ENCODE data around the gene TNFRSF8. TPM values are rescaled to one million over a fixed set of nuclear protein-coding genes. Genes with fewer than 3 reads are reported as not detected.

The TNFRSF8 gene
- total RNA-seq, 1 experiment from 2014 or later = 2.9 TPM

- Histone ChIP-seq H3K27me3 (ENCODE audit: insufficient read depth, low read length) (no peaks in the 10 kb centered on the region), H2BK12ac (ENCODE audit: insufficient read length, low read depth, low read length) (no peak overlapping the region), H3K79me2 (ENCODE audit: insufficient read depth, low read length) (no peaks in the 10 kb centered on the region), H3K4ac (ENCODE audit: low read depth, low read length) (no peak overlapping the region), H4K8ac (replicated peaks; ENCODE audit: insufficient read length, low read depth, low read length) (no peak overlapping the region), H2AFZ (ENCODE audit: low read length) (no peak overlapping the region), H2BK5ac (ENCODE audit: insufficient read length, low read length) (no peak overlapping the region), H4K5ac (ENCODE audit: insufficient read length, low read depth, low read length) (no peak overlapping the region), H3K9me3 (ENCODE audit: control insufficient read depth, low read depth, low read length) (no peaks in the 10 kb centered on the region), H4K20me1 (ENCODE audit: control insufficient read depth, insufficient read depth, insufficient read length) (no peaks in the 10 kb centered on the region), H3T11ph (ENCODE audit: low read length) (no peak overlapping the region), H2BK20ac (ENCODE audit: low read depth, low read length, poor library complexity, severe bottlenecking) (no peak overlapping the region), H2BK120ac (ENCODE audit: low read depth, low read length, poor library complexity, severe bottlenecking) (no peak overlapping the region), H3K14ac (ENCODE audit: insufficient read depth, low read length) (no peak overlapping the region), H4K91ac (ENCODE audit: insufficient read length, low read depth, low read length) (no peak overlapping the region), H3K23ac (ENCODE audit: insufficient read length, low read depth, low read length) (no peak overlapping the region), H3K79me1 (ENCODE audit: insufficient read depth, low read depth, low read length, poor library complexity, severe bottlenecking) (no peaks in the 10 kb centered on the region), H3K18ac (ENCODE audit: insufficient read length, low read depth, low read length) (no peak overlapping the region), H3K9ac (ENCODE audit: extremely low read depth, insufficient read length, low read length) (no peak overlapping the region), H3K23me2 (ENCODE audit: insufficient read length, low read depth, low read length, poor library complexity, severe bottlenecking) (no peaks in the 10 kb centered on the region), H3K27ac (ENCODE audit: insufficient read length, low read depth, low read length) (no peak overlapping the region), H3K4me1 (ENCODE audit: insufficient read depth, low read length) (no peaks in the 10 kb centered on the region; the same call in 1 of the 2 replicates), H2BK15ac (ENCODE audit: low read depth, low read length) (no peak overlapping the region), H2AK5ac (ENCODE audit: insufficient read length, low read length) (no peak overlapping the region), H3K56ac (ENCODE audit: insufficient read length, low read depth, low read length) (no peak overlapping the region), H3K4me2 (ENCODE audit: insufficient read depth, insufficient read length, low read length) (no peak overlapping the region)
- WGBS (ENCODE audit: extremely low coverage, insufficient read length, low lambda C conversion rate) = no CpG with 5 or more reads among the region's 6 CpGs
- no peaks in the 10 kb centered on the region; a peak in 2 of 5 replicates for H3K9me3 Mint-ChIP-seq
- H3K4me3 Mint-ChIP-seq = no peak overlapping the region; a peak in 1 of 5 replicates
- no peaks in the 10 kb centered on the region for H3K36me3 Mint-ChIP-seq (ENCODE audit: insufficient read depth in 1 of 3, low read depth in 3 of 3)
- peaks cover 19 to 28% of the 10 kb centered on the region in 2 experiments for H3K4me1 Mint-ChIP-seq
- no peak overlapping the region for H3K27ac Mint-ChIP-seq
- DNase-seq = no peak
- peaks cover 3% of the 10 kb centered on the region; the same call in 1 of the 2 replicates for H3K27me3 Mint-ChIP-seq (ENCODE audit: low read depth)
- TF ChIP-seq CTCF (conservative IDR thresholded peaks at IDR 0.05) = no peak
Observed at GRCh38 chr1:12176298-12177118, 113.4 kb downstream of the TNFRSF8 start.
